OCI-LY7 (cell line): Measurements from ENCODE around the gene DNAAF1. TPM values are rescaled to one million over a fixed set of nuclear protein-coding genes. Genes with fewer than 3 reads are reported as not detected.

Experiments used
- BruUV-seq: library from RNA; stranded (reverse); fragments of 400-500 nt; replicated peaks from 2 replicates; lab custom pipeline; 2021; lab: Mats Ljungman, UMichigan
- CTCF ChIA-PET: fragments of 300-600 bp; sonication (Branson Sonifier 250); formaldehyde crosslinking; loops from one replicate; lab custom pipeline; 2022; ENCODE audit warnings: antibody characterized with exemption; ENCODE audit not compliant: unreplicated experiment; lab: Charles Lee
- POLR2A ChIA-PET: fragments of 300-600 bp; sonication (Branson Sonifier 250); formaldehyde crosslinking; loops from one replicate; lab custom pipeline; 2022; ENCODE audit warnings: antibody characterized with exemption; lab: Charles Lee
- DNase-seq: peaks from one replicate; pipeline ENCODE4 v3.0.0-alpha.2; 2015; ENCODE audit warnings: low spot score
- H2AFZ ChIP-seq: fragments of 200-600 bp; sonication (generic), shearing (Covaris generic); 2 replicates; pipeline ENCODE4 v1.6.1; 2014; ENCODE audit warnings: mild to moderate bottlenecking, antibody characterized with exemption, low read length, moderate library complexity
- H3K27ac ChIP-seq: fragments of 200-600 bp; sonication (generic); 2 replicates; pipeline ENCODE4 v1.5.1; 2014; ENCODE audit warnings: mixed run types, low read depth, mild to moderate bottlenecking, moderate library complexity, low read length, inconsistent platforms; ENCODE audit not compliant: poor library complexity, severe bottlenecking
- H3K36me3 ChIP-seq: fragments of 200-600 bp; sonication (generic); 2 replicates; pipeline ENCODE4 v1.6.1; 2014; ENCODE audit warnings: mild to moderate bottlenecking, antibody characterized with exemption, low read length, moderate library complexity, mixed read lengths; ENCODE audit not compliant: insufficient read depth
- H3K4me1 ChIP-seq: fragments of 200-600 bp; sonication (generic); 2 replicates; pipeline ENCODE4 v1.5.1; 2014; ENCODE audit warnings: mild to moderate bottlenecking, low read length; ENCODE audit not compliant: insufficient read depth, poor library complexity, severe bottlenecking
- H3K4me2 ChIP-seq: fragments of 200-600 bp; sonication (generic); 2 replicates; pipeline ENCODE4 v1.6.1; 2014; ENCODE audit warnings: mild to moderate bottlenecking, low read length
- H3K4me3 ChIP-seq: fragments of 200-600 bp; sonication (generic); 2 replicates; pipeline ENCODE4 v1.5.1; 2014; ENCODE audit warnings: mild to moderate bottlenecking, low read depth, low read length; ENCODE audit not compliant: poor library complexity, severe bottlenecking
- H3K79me2 ChIP-seq: fragments of 200-600 bp; sonication (generic); 2 replicates; pipeline ENCODE4 v1.6.1; 2016; ENCODE audit warnings: low read depth, mild to moderate bottlenecking, low read length, moderate library complexity, mixed read lengths; ENCODE audit not compliant: insufficient read depth
- H3K9me2 ChIP-seq: fragments of 200-600 bp; sonication (generic); 2 replicates; pipeline ENCODE4 v1.6.1; 2016; ENCODE audit warnings: mild to moderate bottlenecking, low read length, mixed read lengths; ENCODE audit not compliant: insufficient read depth
- H3K9me3 ChIP-seq: fragments of 200-600 bp; sonication (generic); 2 replicates; pipeline ENCODE4 v1.6.1; 2014; ENCODE audit warnings: mild to moderate bottlenecking, mixed run types, low read length, mixed read lengths
- H4K20me1 ChIP-seq: fragments of 200-600 bp; sonication (generic); 2 replicates; pipeline ENCODE4 v1.6.1; 2014; ENCODE audit warnings: mild to moderate bottlenecking, antibody characterized with exemption, low read length, moderate library complexity, mixed read lengths; ENCODE audit not compliant: insufficient read depth
- EZH2phosphoT487 ChIP-seq: fragments of 200-600 bp; sonication (generic); IDR thresholded peaks from 2 replicates; pipeline ENCODE4 v1.6.1; 2018; ENCODE audit warnings: low read depth, borderline replicate concordance, mild to moderate bottlenecking, mixed run types, antibody characterized with exemption, low read length, moderate library complexity, mixed read lengths
- intact Hi-C: fragments of 100-400 bp; cut with micrococcal nuclease; formaldehyde crosslinking; loops from one replicate; pipeline ENCODE4 v1.10.0; 2022; ENCODE audit not compliant: unreplicated experiment
- total RNA-seq, 2 experiments: library from RNA; depleted of rRNA in 1 of 2; stranded (reverse); fragments of >200 nt in 1 of 2; shearing (Covaris generic) in 1 of 2; gene quantifications; 2 replicates each; pipeline ENCODE4 v1.2.3, GENCODE V29; 2014 to 2022
- TF ChIP-seq, protein P1 (sequence below): fragments of 200-600 bp; sonication (generic); conservative IDR thresholded peaks from 2 replicates; pipeline ENCODE4 v1.5.1; 2014; ENCODE audit warnings: mild to moderate bottlenecking, antibody characterized with exemption, low read length, moderate library complexity, mixed read lengths

Gene DNAAF1
- total RNA-seq, 2 experiments from 2014 or later: 0.34 TPM; not detected in 1

GRCh38 chr16:84183911-84184591 lies 38.9 kb downstream of the DNAAF1 start:
- H3K9me2 ChIP-seq: no peaks in the 10 kb centered on the region
- no peak for DNase-seq
- H3K4me3 ChIP-seq: no peak overlapping the region
- peaks cover 46% of the 10 kb centered on the region for H3K36me3 ChIP-seq
- H3K27ac ChIP-seq: no peak overlapping the region
- no peaks in the 10 kb centered on the region for H3K9me3 ChIP-seq
- no peaks in the 10 kb centered on the region for H4K20me1 ChIP-seq
- intact Hi-C loops: no loop called here
- no peak for TF ChIP-seq EZH2phosphoT487
- TF ChIP-seq, protein P1, sequence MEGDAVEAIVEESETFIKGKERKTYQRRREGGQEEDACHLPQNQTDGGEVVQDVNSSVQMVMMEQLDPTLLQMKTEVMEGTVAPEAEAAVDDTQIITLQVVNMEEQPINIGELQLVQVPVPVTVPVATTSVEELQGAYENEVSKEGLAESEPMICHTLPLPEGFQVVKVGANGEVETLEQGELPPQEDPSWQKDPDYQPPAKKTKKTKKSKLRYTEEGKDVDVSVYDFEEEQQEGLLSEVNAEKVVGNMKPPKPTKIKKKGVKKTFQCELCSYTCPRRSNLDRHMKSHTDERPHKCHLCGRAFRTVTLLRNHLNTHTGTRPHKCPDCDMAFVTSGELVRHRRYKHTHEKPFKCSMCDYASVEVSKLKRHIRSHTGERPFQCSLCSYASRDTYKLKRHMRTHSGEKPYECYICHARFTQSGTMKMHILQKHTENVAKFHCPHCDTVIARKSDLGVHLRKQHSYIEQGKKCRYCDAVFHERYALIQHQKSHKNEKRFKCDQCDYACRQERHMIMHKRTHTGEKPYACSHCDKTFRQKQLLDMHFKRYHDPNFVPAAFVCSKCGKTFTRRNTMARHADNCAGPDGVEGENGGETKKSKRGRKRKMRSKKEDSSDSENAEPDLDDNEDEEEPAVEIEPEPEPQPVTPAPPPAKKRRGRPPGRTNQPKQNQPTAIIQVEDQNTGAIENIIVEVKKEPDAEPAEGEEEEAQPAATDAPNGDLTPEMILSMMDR: no peak
- ChIA-PET POLR2A (interaction anchor here (0.7 kb wide), 1 partner anchor 41 kb away, joined by 3 read pairs; no protein-coding TSS in a partner anchor), CTCF (no interaction called here)
- H2AFZ ChIP-seq: no peak overlapping the region
- no peak overlapping the region for H3K4me2 ChIP-seq
- no TSS peak for BruUV-seq
- peaks cover 21% of the 10 kb centered on the region; the same call in 1 of the 2 replicates for H3K79me2 ChIP-seq
- H3K4me1 ChIP-seq: peaks cover 9% of the 10 kb centered on the region

- Histone ChIP-seq H3K9me2 (no peaks in the 10 kb centered on the region), H3K4me1 (peaks cover 9% of the 10 kb centered on the region), H4K20me1 (no peaks in the 10 kb centered on the region), H3K27ac (no peak overlapping the region), H3K9me3 (no peaks in the 10 kb centered on the region), H3K4me3 (no peak overlapping the region), H3K79me2 (peaks cover 21% of the 10 kb centered on the region; the same call in 1 of the 2 replicates), H2AFZ (no peak overlapping the region), H3K36me3 (peaks cover 42% of the 10 kb centered on the region), H3K4me2 (no peak overlapping the region)
- no TSS peak for BruUV-seq
- POLR2A ChIA-PET: interaction anchor here (0.7 kb wide), 1 partner anchor 42 kb away, joined by 3 read pairs; no protein-coding TSS in a partner anchor
- CTCF ChIA-PET: no interaction called here
- TF ChIP-seq, protein P1: no peak
- TF ChIP-seq EZH2phosphoT487: no peak
- no peak for DNase-seq
- intact Hi-C loops: loop anchor here (5.0 kb wide), 1 partner anchor 37 kb away; the partner anchor contains the start of genes DNAAF1 and HSDL1
Measured at GRCh38 chr16:84184775-84185174, 39.7 kb downstream of the DNAAF1 start.
